Activated CD4-positive, CD25-positive, alpha-beta regulatory T cell treated with anti-CD3 and anti-CD28 coated beads, Interleukin-2, amount 50 U/mL, for 24 hours (primary cell): ENCODE results near the gene STK32B.

Experiments used
- ATAC-seq, 2 donors: fragments of 150-1000 bp; cut with Tn5 transposase; one replicate each; pipeline ENCODE4 v1.10.0; 2021; ENCODE audit warnings: mild to moderate bottlenecking in 1 of 2, moderate library complexity in 1 of 2

The STK32B gene

GRCh38 chr4:5478697-5479096 lies 427.4 kb downstream of the STK32B start:
- no peak for ATAC-seq

- ATAC-seq = no peak
These were observed 428.3 kb downstream of the STK32B start for GRCh38 chr4:5479518-5480060.

GRCh38 chr4:5488413-5488812 lies 437.1 kb downstream of the STK32B start:
- no peak for ATAC-seq

- no peak for ATAC-seq
These were observed 438.0 kb downstream of the STK32B start for GRCh38 chr4:5489260-5489659.

- no peak for ATAC-seq
These were observed 446.2 kb downstream of the STK32B start for GRCh38 chr4:5497489-5497888.

- no peak for ATAC-seq
These were observed 448.9 kb downstream of the STK32B start for GRCh38 chr4:5500165-5500564.

GRCh38 chr4:5503336-5503936 lies 452.2 kb downstream of the STK32B start:
- no peak for ATAC-seq

GRCh38 chr4:5504486-5504885 lies 453.2 kb downstream of the STK32B start:
- no peak for ATAC-seq

- ATAC-seq = no peak
These were observed 459.2 kb downstream of the STK32B start for GRCh38 chr4:5510504-5510903.

GRCh38 chr4:5511791-5512190 lies 460.5 kb downstream of the STK32B start:
- ATAC-seq = no peak

GRCh38 chr4:5515646-5516045 lies 464.4 kb downstream of the STK32B start:
- ATAC-seq = no peak

- no peak for ATAC-seq
These were observed 466.1 kb downstream of the STK32B start for GRCh38 chr4:5517372-5517771.

- ATAC-seq = no peak
These were observed 473.4 kb downstream of the STK32B start for GRCh38 chr4:5524446-5525299.

- no peak for ATAC-seq
These were observed 475.0 kb downstream of the STK32B start for GRCh38 chr4:5526080-5526846.

GRCh38 chr4:5527211-5527610 lies 475.9 kb downstream of the STK32B start:
- ATAC-seq = no peak

GRCh38 chr4:5528031-5528436 lies 476.8 kb downstream of the STK32B start:
- ATAC-seq = no peak

- no peak for ATAC-seq
These were observed 480.8 kb downstream of the STK32B start for GRCh38 chr4:5532100-5532499.

GRCh38 chr4:5539584-5539983 lies 488.3 kb downstream of the STK32B start:
- ATAC-seq = no peak

- no peak for ATAC-seq
These were observed 489.9 kb downstream of the STK32B start for GRCh38 chr4:5541169-5541568.

- no peak for ATAC-seq
These were observed 492.4 kb downstream of the STK32B start for GRCh38 chr4:5543681-5544080.

- no peak for ATAC-seq
These were observed 493.5 kb downstream of the STK32B start for GRCh38 chr4:5544762-5545161.

GRCh38 chr4:5545271-5545670 lies 494.0 kb downstream of the STK32B start:
- ATAC-seq = no peak

- ATAC-seq = no peak
These were observed 496.5 kb downstream of the STK32B start for GRCh38 chr4:5547651-5548249.
